NB4 (cell line): ENCODE data around the gene CCNI2.
A peak's percentile ranks its signal among the peaks of the same experiment; 100 is the strongest.

Source experiments
- DNase-seq: peaks from one replicate; pipeline ENCODE4 v3.0.0; 2010; ENCODE audit warnings: low read depth
- H3K4me3 ChIP-seq: one replicate; pipeline ENCODE4 v1.5.1; 2011; ENCODE audit warnings: mild to moderate bottlenecking, low read depth, low read length, moderate library complexity
- MYC ChIP-seq: IDR thresholded peaks from 2 replicates; pipeline ENCODE4 v1.6.1; 2011; ENCODE audit warnings: low read depth, low read length
- POLR2A ChIP-seq: IDR thresholded peaks from 2 replicates; pipeline ENCODE4 v1.6.1; 2011; ENCODE audit warnings: mild to moderate bottlenecking; ENCODE audit not compliant: insufficient read length; ENCODE audit errors: extremely low read depth
- TF ChIP-seq, protein P1 (sequence below): IDR thresholded peaks from 2 replicates; pipeline ENCODE4 v1.6.1; 2011; ENCODE audit warnings: low read depth, low read length
- TF ChIP-seq, protein P2 (sequence below): IDR thresholded peaks from one replicate; pipeline ENCODE4 v1.5.1; 2012; ENCODE audit warnings: low read depth, low read length

Gene CCNI2

GRCh38 chr5:132782101-132782500 lies 34.9 kb downstream of the CCNI2 start:
- peak; percentile 64 for DNase-seq
- H3K4me3 ChIP-seq: no peak overlapping the region
- no peak for TF ChIP-seq POLR2A
- TF ChIP-seq, protein P1, sequence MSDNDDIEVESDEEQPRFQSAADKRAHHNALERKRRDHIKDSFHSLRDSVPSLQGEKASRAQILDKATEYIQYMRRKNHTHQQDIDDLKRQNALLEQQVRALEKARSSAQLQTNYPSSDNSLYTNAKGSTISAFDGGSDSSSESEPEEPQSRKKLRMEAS: peak; percentile 63
- peak; percentile 28; the same call in 1 of the 2 replicates for TF ChIP-seq MYC
- TF ChIP-seq, protein P2, sequence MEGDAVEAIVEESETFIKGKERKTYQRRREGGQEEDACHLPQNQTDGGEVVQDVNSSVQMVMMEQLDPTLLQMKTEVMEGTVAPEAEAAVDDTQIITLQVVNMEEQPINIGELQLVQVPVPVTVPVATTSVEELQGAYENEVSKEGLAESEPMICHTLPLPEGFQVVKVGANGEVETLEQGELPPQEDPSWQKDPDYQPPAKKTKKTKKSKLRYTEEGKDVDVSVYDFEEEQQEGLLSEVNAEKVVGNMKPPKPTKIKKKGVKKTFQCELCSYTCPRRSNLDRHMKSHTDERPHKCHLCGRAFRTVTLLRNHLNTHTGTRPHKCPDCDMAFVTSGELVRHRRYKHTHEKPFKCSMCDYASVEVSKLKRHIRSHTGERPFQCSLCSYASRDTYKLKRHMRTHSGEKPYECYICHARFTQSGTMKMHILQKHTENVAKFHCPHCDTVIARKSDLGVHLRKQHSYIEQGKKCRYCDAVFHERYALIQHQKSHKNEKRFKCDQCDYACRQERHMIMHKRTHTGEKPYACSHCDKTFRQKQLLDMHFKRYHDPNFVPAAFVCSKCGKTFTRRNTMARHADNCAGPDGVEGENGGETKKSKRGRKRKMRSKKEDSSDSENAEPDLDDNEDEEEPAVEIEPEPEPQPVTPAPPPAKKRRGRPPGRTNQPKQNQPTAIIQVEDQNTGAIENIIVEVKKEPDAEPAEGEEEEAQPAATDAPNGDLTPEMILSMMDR: no peak

- TF ChIP-seq, protein P2: no peak
- TF ChIP-seq POLR2A (no peak), MYC (no peak)
- TF ChIP-seq, protein P1: no peak
- no peak overlapping the region for H3K4me3 ChIP-seq
- no peak for DNase-seq
Measured at GRCh38 chr5:132785365-132785764, 38.1 kb downstream of the CCNI2 start.

- no peak for DNase-seq
- H3K4me3 ChIP-seq: no peak overlapping the region
- TF ChIP-seq MYC (no peak), POLR2A (no peak)
- TF ChIP-seq, protein P2: no peak
- TF ChIP-seq, protein P1: no peak
Measured at GRCh38 chr5:132785864-132786263, 38.6 kb downstream of the CCNI2 start.

DNA sequence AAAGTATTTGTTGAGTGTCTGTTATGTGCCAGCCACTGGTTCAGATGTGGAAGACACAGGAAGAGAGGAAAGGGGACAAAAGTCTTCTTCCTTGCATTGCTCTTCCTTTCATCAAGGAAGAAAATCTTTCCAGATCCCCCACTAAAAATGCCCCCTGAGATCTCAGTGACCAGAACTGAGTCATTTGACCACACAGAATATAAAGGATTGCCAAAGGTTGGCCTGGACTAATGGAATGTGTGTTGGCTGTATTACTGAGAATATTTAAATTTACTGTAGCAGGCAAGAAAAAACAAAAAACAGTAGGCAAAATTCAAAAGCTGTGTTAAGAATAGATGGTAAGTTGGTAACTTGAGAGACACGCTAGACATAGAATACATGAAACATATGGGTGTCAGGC lies 39.9 kb downstream of the CCNI2 start:
- no peak for TF ChIP-seq POLR2A
- TF ChIP-seq, protein P2: no peak
- TF ChIP-seq, protein P1: no peak
- no peak for TF ChIP-seq MYC
- H3K4me3 ChIP-seq: no peak overlapping the region
- DNase-seq: no peak

- TF ChIP-seq, protein P2: no peak
- no peak for TF ChIP-seq POLR2A
- no peak for TF ChIP-seq MYC
- TF ChIP-seq, protein P1: no peak
- DNase-seq: no peak
- no peak overlapping the region for H3K4me3 ChIP-seq
Measured at GRCh38 chr5:132788508-132788907, 41.3 kb downstream of the CCNI2 start.
